Brain pericyte (primary cell): ENCODE data around the gene DLG2.
"Not testable (repeated sequence)": the region's sequence is repeated elsewhere in the genome, so short reads cannot be mapped to it uniquely, and the experiment has no call there.

Experiments
- DNase-seq: peaks from one replicate; pipeline ENCODE4 v3.0.0-alpha.2; 2012; ENCODE audit warnings: low read depth, low spot score

The DLG2 gene

DNA sequence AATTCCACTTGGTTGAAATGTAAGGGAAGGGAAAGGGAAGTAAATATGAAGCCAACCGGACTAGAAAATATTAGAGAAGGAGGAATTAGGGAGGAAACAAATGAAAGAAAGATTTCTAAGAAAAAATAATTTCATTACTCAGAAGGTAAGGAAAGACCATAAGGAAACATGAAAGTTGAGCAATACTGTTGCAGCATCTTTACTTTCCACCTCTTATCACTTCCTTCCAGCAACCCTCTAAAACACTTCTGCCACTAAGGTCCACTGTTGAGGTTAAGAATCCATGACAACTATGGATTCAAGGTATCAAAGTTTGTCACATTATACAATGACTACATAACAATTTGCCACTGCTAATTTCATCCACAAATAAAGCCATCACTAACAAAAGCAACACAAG lies 308.6 kb downstream of the DLG2 start:
- no peak for DNase-seq

DNA sequence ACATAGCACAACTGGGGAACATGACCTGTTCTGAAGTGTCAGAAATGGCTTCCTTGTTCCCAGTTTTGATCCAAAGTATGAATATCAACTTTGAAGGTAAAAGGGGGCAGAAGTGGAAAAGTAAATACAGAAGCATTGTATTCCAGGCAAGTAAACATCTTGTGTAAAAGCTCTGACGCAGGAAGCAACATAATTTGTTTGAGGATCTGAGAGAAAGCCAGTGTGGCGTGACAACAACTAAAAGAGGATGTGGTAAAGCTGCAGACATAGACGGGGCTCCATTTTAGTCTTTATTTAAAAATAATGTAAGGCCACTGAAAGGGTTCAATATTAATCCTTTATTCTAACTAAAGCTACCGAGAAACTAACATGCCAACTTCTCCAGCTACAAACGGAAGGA lies 310.2 kb downstream of the DLG2 start:
- DNase-seq = no peak

DNA sequence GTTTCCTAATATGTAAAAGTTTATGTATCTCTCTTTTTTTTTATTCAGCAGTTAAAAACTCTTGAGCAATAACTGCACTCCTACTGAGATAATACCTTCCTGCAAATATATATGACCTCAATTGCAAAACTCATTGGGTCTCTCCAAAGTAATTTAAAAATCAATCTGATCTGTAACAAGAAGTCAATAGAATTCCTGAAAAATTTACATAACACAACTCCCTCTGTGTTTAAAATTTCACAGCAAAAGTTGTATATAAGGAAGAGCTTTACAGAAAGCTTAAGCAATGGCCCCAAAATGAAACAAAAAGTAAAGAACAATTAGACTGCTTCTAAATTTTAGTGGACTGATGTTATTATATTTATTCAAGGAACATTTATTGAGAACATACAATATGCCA lies 313.4 kb downstream of the DLG2 start:
- DNase-seq = no peak

DNA sequence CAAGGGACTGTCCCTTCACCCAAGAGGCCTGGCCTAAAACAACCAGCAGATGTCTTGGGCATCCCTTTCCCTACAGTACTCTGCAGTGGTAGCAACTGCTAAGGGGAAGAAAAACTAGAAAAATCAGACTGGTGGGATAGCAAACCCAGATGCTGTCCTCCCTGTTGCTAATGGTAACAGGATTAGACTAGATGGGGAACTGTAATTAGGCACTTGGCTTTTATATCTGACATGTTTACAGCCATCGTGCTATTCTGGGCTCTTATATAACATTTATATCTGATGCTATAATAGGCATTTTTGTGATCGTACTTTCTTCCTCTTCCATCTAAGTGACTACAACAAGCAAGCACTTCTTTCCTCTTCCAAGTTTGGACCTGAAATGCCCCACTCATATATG lies 316.7 kb downstream of the DLG2 start:
- no peak for DNase-seq

DNA sequence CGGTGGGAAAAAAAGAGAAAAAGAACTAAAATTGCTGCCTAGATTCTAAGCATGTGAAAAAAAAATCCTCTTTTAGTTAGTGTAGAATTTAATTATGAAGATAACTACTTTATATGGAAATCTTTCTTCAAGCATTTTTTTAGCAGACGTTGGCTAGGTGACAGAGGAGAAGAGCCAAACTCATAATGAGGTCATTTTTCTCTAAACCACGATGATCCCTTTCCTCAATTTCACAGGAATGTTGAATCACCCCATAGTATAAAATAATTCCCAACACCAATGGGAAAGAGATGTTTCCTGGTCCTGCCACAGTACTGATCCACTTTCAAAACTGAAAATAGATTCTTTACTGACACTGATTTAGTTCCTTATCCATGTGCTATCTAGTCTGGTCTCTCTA lies 319.8 kb downstream of the DLG2 start:
- DNase-seq = no peak

DNA sequence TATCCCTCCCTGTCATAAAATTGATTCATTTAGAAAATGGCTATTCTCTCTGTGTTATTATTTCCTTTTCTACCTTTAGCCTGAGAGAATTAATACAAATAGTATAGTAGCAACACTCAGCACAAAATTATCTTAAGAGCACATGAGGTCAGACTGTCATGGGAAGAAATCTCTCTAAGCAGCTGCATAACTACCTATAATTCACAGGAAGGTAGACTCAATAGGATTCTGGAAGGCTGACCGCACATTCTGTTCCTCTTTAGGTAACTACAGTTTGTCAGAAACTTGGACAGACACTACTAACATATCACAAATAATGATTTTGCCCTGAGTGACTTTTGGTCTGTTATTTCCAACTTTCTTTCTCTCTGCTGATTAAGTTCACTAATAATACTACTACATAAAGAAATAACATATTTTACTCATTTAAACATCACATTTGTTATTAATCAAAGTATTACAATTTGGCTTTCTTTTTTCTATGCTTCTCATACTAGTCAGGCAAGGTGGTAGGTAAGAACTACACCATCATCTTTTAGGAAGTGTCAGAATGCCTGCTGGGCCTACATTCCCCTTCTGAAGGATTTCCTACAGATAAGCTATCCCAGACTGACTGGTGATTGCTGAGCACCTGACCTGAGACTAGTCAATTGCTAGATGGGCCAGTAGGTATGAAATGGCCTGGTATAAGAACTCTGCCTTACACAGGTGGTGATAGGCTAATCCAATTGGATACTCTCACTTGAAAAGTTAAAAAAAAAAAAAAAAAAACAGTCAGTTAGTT lies 325.1 kb downstream of the DLG2 start:
- no peak for DNase-seq

DNA sequence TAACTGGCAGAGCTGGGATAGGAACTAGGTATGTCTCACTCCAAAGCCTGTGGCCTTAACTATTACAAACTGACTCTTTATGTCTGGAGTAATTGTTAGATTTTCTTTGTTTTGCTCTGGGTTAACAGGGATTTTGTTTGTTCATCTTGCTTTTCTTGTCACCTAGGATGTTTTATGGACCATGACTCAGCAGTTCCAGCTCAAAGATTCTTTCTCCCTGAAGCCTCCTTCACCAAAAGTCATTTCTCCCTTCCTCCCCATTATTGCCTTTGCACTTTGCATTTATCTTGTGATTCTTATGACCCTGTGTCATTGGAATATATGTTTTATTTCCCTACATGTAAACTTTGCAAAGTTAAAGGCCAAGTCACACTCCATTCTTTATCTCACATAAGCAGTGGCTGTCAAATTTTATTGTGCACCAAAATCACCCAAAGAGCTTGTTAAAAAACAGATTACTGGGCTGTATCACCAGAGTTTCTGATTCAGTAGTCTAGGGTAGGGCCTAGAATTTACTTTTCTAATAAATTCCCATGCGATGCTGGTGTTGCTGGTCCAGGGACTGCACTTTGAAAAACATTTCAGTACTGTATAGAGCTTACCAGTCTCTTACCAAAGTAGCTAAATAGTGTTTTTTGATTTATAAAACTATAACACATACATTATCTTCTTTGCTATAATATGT lies 327.7 kb downstream of the DLG2 start:
- DNase-seq = no peak

DNA sequence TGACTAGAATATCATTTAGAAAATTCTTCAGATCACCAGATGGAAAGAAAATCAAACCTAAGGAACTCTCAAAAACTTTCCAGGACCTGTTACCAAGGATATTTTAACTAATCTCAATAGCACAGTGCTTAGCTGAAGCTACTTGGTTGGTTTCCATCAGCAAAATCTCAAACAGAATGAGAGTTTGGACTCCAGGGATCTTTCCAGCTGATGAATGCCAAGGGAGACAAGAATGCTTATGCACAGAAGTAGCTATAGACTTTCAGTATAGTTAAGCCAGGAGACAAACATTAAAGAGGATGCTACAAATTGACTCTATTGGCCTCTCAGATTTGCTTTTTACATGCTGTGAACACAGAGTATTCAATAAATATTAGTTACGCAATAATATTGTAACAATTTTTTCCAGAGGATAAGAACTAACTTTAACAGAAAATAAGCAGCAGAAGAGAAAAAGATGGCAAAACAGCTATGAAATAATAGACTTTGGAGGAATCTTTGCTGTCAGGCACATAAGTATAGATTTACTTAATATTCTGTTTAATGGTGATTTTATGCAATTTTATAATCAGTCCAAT lies 331.4 kb downstream of the DLG2 start:
- DNase-seq = no peak

DNA sequence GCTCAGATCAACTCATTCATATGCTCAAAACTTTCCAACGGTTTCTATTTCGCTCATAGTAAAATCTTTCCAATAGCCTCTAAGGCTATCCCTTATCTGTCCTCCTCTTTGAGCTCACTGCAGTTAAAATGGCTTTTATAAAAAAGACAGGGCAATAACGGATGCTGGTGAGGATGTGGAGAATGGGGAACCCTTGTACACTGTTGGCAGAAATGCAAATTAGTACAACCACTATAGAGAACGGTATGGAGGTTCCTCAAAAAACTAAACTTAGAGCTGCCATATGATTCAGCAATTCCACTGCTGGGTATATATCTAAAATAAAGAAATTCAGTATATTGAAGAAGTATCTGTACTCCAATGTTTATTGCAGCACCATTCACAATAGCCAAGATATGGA lies 345.6 kb downstream of the DLG2 start:
- no peak for DNase-seq

DNA sequence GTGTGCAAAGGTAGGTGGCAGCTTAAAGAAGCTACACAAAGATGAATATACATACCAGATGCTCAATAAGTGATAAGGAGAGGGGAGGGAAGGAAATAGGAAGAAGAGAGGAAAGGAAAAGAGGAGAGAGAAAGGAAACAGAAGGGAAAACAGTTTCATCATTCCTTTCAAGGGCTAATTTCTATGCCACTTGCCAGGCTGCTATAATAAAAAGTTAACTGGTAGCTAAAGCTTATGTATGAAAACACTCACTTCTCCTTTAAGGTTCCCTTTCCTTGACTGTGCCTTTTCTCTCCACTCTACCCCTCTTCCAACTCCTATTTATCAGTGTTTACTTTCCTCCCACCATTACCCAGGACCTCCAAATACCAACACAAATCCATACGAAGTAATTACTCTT lies 347.9 kb downstream of the DLG2 start:
- DNase-seq = no peak

DNA sequence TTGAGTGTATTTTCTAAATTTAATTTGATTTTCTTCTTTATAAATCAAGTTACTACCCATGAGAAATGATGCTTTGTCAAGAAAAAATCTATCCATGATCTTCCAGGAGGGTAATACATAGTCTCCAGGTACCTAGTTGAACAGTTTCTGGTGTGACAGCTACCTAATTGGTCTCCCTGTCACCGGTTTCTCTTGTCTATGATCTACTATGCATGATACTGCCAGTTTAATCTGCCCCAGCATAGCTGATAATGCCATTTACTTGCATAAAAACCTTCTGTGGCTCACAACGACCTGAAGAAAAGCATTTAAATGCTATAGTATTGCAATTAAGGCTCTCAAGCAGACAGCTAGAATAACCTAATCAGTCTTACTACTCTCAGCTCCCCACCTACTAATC lies 349.5 kb downstream of the DLG2 start:
- no peak for DNase-seq

DNA sequence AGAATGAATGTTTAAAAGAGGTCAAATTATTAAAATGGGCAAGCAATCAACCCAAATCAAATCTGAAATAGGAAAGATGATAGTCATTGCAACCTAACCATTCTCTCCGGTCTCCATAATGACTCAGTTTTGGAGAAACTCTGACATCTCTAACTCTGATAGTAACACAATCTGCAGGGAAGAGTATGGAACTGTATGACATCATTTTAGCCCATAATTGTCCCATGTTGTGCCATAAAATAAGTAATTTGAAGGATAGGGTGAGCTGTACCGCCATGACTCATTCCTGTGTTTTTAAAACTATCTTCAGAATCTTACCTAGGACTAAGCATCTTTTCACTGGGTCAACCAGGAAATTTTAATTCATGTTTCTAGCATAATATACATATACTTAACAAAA lies 350.8 kb downstream of the DLG2 start:
- DNase-seq = no peak

DNA sequence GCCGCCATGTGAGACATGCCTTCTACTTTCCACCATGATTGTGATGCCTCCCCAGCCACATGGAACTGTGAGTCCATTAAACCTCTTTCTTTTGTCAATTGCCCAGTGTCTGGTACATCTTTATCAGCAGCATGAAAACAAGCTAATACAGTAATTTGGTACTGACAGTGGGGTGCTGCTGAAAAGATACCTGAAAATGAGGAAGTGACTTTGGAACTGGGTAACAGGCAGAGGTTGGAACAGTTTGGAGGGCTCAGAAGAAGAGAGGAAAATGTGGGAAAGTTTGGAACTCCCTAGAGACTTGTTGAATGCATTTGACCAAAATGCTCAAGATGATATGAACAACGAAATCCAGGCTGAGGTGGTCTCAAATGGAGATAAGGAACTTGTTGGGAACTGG lies 356.8 kb downstream of the DLG2 start:
- DNase-seq = not testable (repeated sequence)

DNA sequence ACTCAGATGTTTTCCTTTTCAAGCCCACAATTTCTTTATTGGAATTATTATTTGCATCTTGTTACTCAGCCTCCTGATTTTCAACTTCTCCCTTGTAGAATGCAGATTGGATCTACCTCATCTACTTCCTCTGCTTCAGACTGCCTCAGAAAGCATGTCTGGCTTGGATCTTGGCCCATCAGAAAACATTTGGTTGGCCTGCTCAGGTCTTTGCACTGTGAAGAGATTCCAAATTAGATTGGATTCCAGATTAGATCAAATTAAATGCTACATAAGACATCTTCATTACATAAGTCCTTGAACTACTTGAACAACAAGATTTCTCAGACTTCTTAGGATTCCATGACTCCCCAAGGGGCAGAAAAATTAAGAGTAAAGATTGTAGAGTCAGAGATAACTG lies 358.0 kb downstream of the DLG2 start:
- DNase-seq = no peak

DNA sequence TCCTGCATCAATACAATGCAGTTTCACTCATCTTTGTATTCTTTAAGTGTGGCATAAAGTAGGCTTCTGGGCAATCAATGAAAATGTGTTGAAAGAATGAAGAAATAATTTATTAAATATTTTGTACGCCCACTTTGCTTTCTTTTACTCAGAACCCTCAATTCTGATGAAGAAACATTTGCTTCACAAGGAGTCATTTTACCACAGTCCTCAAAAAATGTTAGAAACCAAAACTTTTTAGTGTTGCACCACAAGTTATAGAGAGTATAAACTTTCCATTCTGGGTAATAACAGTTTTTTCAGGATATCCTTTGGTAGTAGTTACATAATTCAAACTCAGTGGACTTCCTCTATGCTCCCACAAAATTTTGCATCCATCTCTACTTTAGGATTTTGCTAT lies 360.5 kb downstream of the DLG2 start:
- no peak for DNase-seq

DNA sequence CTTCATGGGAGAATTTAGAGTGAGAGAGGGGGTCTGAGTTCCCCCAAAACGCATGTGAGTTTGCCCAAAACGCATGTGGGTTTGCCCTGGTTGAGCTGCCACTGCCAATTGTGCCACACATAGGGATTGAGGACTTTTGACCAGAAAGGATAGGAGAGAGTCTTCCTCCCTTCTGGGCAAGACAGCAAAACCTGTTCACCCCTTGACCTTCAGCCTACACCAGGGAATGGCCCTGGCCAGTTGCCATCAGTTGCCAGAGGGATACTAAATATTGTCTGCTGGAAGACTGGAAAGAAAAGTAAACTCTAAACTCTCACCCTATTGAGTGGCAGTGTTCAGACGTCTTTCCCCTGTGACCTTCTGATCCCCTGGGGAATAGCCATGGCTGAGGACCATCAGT lies 363.8 kb downstream of the DLG2 start:
- no peak for DNase-seq

DNA sequence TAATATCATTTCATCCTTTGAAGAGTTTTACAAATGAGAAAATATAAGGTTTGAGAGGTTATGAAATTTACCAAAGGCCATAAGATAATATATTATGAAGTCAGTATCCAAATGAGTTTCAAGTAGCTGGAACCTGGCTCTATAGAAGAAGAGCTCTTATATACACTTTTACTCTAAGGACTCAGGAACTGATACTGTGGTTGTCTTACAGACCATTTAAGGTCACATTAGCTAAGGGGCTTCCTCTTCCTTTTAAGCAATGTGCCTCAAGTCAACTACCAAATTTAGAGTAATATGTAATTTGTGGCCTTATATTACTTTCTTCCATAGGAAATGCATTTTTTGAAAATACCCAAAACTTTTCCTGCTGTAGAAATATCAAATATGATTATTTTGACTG lies 369.3 kb downstream of the DLG2 start:
- no peak for DNase-seq

DNA sequence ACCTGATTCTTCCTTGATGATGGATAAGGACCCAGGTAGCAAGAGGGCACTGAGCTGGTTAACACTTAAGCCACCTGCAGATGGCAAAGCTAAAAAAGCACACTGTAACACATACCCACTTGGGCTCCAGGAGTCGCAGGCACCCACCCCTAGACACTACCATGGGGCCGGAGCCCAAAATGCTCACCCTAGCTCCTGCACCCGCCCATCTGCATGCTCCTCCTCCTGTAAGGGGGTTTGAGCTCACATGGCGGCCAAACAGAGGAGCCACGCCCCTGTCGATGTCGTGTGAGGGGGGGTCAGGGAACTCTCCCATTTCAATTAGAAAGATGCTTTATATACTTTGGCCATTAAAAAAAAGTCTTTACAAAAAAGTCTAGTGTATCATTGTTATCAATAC lies 370.7 kb downstream of the DLG2 start:
- no peak for DNase-seq

DNA sequence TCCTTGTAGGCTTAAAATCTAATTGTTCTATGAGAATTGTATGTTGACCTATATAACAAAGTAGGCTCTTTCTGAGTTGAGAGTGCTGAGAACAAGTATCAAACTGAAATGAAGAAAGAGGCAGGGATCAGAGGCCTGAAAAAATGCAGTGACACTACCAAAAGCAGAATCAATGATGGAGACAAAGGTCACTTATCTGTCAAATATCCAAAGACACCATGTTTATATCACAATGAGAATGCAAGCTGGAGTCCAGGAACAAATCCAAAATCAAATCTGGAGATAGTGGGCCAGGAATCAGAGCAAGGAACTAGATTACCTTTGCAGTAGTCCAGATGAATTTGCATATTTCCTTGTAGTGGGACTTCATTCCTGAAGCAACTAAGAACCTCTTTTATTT lies 377.7 kb downstream of the DLG2 start:
- no peak for DNase-seq

DNA sequence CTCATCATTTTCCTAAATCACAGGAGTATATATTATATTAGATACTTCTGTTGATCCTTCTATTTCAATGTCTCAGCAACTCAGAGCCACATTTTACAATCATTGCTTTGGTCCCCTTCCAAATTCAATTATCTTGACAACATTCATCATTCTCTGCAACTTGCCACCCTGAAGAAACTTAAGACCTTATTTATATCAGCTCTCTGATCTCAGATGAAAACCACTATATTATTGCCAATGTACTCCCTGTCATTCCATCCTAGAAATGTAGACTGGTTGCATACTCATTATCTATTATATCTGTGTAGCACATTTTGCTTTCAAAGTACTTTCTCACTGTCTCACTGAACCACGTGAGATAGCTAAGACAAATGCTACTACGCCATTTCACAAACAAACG lies 379.3 kb downstream of the DLG2 start:
- DNase-seq = no peak

DNA sequence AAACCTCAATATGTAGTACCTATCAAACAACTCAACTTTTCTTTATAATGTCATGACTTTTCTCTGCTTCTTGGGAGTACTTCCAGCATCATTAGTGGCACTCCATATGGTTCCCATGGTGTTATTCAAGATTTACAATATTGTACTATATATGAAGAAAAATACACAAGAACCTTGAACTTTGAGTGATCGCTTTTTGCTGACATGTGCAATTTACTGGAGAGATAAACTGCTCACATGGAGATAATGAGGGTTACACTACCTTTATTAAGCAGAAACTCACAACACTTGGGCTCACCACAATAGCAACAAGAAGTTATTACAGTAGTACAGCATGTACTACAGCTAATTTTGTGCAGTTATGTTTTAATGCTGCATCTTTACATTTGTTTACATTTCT lies 388.2 kb downstream of the DLG2 start:
- DNase-seq = no peak

DNA sequence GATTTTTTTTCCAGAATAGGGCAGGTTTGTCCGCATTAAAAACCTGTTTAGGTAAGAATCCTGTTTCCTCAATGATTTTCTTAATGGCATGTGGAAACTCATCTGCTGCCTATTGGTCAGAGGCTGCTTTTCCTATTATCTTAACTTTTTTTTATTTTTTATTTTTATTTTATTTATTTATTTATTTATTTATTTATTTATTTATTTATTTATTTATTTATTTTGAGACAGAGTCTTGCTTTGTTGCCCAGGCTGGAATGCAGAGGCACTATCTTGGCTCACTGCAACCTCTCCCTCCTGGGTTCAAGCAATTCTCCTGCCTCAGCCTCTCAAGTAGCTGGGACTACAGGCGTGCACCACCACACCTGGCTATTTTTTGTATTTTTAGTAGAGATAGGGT lies 389.1 kb downstream of the DLG2 start:
- not testable (repeated sequence) for DNase-seq

DNA sequence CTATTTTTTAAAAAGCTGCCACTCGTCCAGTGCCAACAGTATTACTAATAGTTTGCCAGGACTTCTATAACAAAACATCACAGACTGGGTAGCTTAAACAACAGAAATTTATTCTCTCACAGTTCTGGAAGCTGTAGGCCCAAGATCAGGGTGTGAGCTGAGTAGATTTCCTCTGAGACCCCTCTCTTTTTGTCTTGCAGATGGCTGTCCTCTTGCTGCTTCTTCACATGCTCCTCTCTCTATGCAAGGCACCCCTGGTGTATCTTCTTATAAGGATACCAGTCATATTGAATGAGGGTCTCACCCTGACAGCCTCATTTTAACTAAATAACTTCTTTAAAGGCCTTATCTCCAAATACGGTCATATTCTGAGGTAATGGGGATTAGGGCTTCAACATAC lies 390.9 kb downstream of the DLG2 start:
- DNase-seq = no peak
